H1 (cell line): ENCODE measurements around the gene PI4K2A. TPM values are rescaled to one million over a fixed set of nuclear protein-coding genes. Genes with fewer than 3 reads are reported as not detected.

Experiments
- CTCF ChIA-PET: fragments of 300-600 bp; sonication (Branson Sonifier 250); formaldehyde crosslinking; loops from one replicate; lab custom pipeline; 2021; ENCODE audit not compliant: partially characterized antibody; lab: Charles Lee
- POLR2A ChIA-PET: fragments of 300-600 bp; sonication (Branson Sonifier 250); formaldehyde crosslinking; loops from one replicate; lab custom pipeline; 2021; ENCODE audit warnings: inconsistent platforms; ENCODE audit not compliant: partially characterized antibody; lab: Charles Lee
- DNase-seq, 2 experiments: peaks; one replicate each; pipeline versions ENCODE4 v3.0.0 to v3.0.0-alpha.2; 2010 to 2022; ENCODE audit warnings: low spot score in 2 of 2, low read depth in 1 of 2, mixed read lengths in 1 of 2
- FAIRE-seq: peaks from 2 replicates; lab custom pipeline; 2011; peaks lifted over from hg19 to GRCh38; lab: Jason Lieb, UNC
- H2AFZ ChIP-seq: 2 replicates; pipeline ENCODE4 v1.8.1; 2012; ENCODE audit warnings: low read length, inconsistent platforms
- H2AK5ac ChIP-seq: 2 replicates; pipeline ENCODE4 v1.6.1; 2013; ENCODE audit warnings: low read depth, low read length
- H2BK120ac ChIP-seq: replicated peaks from 2 replicates; pipeline ENCODE3; 2013; ENCODE audit warnings: low read depth, low read length, inconsistent platforms
- H2BK12ac ChIP-seq: 2 replicates; pipeline ENCODE4 v1.6.1; 2013; ENCODE audit warnings: low read depth, low read length
- H2BK15ac ChIP-seq: 2 replicates; pipeline ENCODE4 v1.6.1; 2013; ENCODE audit warnings: low read length
- H2BK20ac ChIP-seq: 2 replicates; pipeline ENCODE4 v1.6.1; 2013; ENCODE audit warnings: low read length
- H2BK5ac ChIP-seq: 2 replicates; pipeline ENCODE4 v1.6.1; 2013; ENCODE audit warnings: low read depth, low read length
- H3K14ac ChIP-seq: 2 replicates; pipeline ENCODE4 v1.6.1; 2013; ENCODE audit warnings: inconsistent platforms; ENCODE audit not compliant: insufficient read length
- H3K18ac ChIP-seq: 2 replicates; pipeline ENCODE4 v1.6.1; 2013; ENCODE audit warnings: low read length; ENCODE audit errors: extremely low read depth
- H3K23ac ChIP-seq: 2 replicates; pipeline ENCODE4 v1.6.1; 2013; ENCODE audit warnings: inconsistent platforms; ENCODE audit not compliant: insufficient read length
- H3K23me2 ChIP-seq: 2 replicates; pipeline ENCODE4 v1.6.1; 2013; ENCODE audit warnings: low read depth, low read length
- H3K27ac ChIP-seq: 2 replicates; pipeline ENCODE4 v1.6.1; 2011; ENCODE audit warnings: low read depth, low read length, inconsistent platforms
- H3K27me3 ChIP-seq, 4 experiments: replicated peaks in 1 of 4; 1 replicate in 1 of 4; 2 replicates in 3 of 4; pipeline versions ENCODE4 v1.6.1 to v1.8.1; 2011 to 2013; ENCODE audit warnings: low read length in 3 of 4, mild to moderate bottlenecking in 3 of 4, inconsistent platforms in 2 of 4, mixed read lengths in 2 of 4, moderate library complexity in 1 of 4; ENCODE audit not compliant: control insufficient read depth in 3 of 4, insufficient read depth in 3 of 4; ENCODE audit errors: extremely low read depth in 1 of 4
- H3K36me3 ChIP-seq, 4 experiments: 2 replicates each; pipeline versions ENCODE4 v1.6.1 to v1.8.1; 2011 to 2013; ENCODE audit warnings: mild to moderate bottlenecking in 4 of 4, low read length in 3 of 4, moderate library complexity in 2 of 4, control low read depth in 1 of 4, inconsistent platforms in 1 of 4; ENCODE audit not compliant: insufficient read depth in 4 of 4, control insufficient read depth in 2 of 4
- H3K4ac ChIP-seq: replicated peaks from 2 replicates; pipeline ENCODE3; 2013; ENCODE audit warnings: low read length, low read depth, mixed read lengths, inconsistent platforms; ENCODE audit not compliant: insufficient read length
- H3K4me1 ChIP-seq, 4 experiments: replicated peaks in 1 of 4; 1 replicate in 1 of 4; 2 replicates in 3 of 4; pipeline versions ENCODE4 v1.6.1 to v1.8.1; 2011 to 2013; ENCODE audit warnings: low read length in 3 of 4, inconsistent platforms in 2 of 4, mixed read lengths in 1 of 4; ENCODE audit not compliant: insufficient read depth in 4 of 4, control insufficient read depth in 3 of 4
- H3K4me2 ChIP-seq, 2 experiments: 2 replicates each; pipeline versions ENCODE4 v1.6.1 to v1.8.1; 2011 to 2013; ENCODE audit warnings: low read depth in 2 of 2, low read length in 2 of 2, control low read depth in 1 of 2, inconsistent platforms in 1 of 2, mild to moderate bottlenecking in 1 of 2; ENCODE audit not compliant: insufficient read depth in 1 of 2
- H3K4me3 ChIP-seq, 4 experiments: fragments of 200-600, 300-600 bp in 1 of 4; sonication (generic), shearing (Covaris generic), sonication (Bioruptor Twin) in 1 of 4; 2 replicates each; pipeline versions ENCODE4 v1.5.1 to v1.8.1; 2011 to 2016; ENCODE audit warnings: low read length in 4 of 4, low read depth in 3 of 4, control low read depth in 2 of 4, inconsistent platforms in 2 of 4, mild to moderate bottlenecking in 2 of 4, mixed read lengths in 1 of 4, moderate library complexity in 1 of 4; ENCODE audit not compliant: insufficient read depth in 2 of 4; ENCODE audit errors: extremely low read depth in 1 of 4
- H3K56ac ChIP-seq: replicated peaks from 2 replicates; pipeline ENCODE3; 2013; ENCODE audit warnings: low read depth, mild to moderate bottlenecking, mixed read lengths, low read length, inconsistent platforms; ENCODE audit not compliant: insufficient read length
- H3K79me1 ChIP-seq: 2 replicates; pipeline ENCODE4 v1.6.1; 2013; ENCODE audit warnings: low read depth, low read length, control low read depth
- H3K79me2 ChIP-seq, 2 experiments: 2 replicates each; pipeline versions ENCODE4 v1.6.1 to v1.8.1; 2012 to 2013; ENCODE audit warnings: low read length in 2 of 2, mild to moderate bottlenecking in 2 of 2, inconsistent platforms in 1 of 2; ENCODE audit not compliant: insufficient read depth in 2 of 2, control insufficient read depth in 1 of 2
- H3K9ac ChIP-seq, 4 experiments: replicated peaks in 1 of 4; 1 replicate in 1 of 4; 2 replicates in 3 of 4; pipeline versions ENCODE4 v1.6.1 to v1.8.1; 2011 to 2013; ENCODE audit warnings: low read depth in 3 of 4, low read length in 3 of 4, control low read depth in 2 of 4, mild to moderate bottlenecking in 2 of 4, moderate library complexity in 2 of 4, inconsistent platforms in 1 of 4; ENCODE audit errors: extremely low read depth in 1 of 4
- H3K9me3 ChIP-seq, 2 experiments: 2 replicates each; pipeline versions ENCODE4 v1.6.1 to v1.8.1; 2012 to 2013; ENCODE audit warnings: mild to moderate bottlenecking in 2 of 2, moderate library complexity in 2 of 2, control low read depth in 1 of 2, inconsistent platforms in 1 of 2, low read depth in 1 of 2, low read length in 1 of 2, mixed read lengths in 1 of 2; ENCODE audit not compliant: insufficient read depth in 2 of 2
- H4K20me1 ChIP-seq, 2 experiments: replicated peaks in 1 of 2; 2 replicates each; pipeline versions ENCODE3 to v1.8.1; 2011 to 2013; ENCODE audit warnings: inconsistent platforms in 2 of 2, low read length in 2 of 2, mild to moderate bottlenecking in 1 of 2; ENCODE audit not compliant: insufficient read depth in 2 of 2, control insufficient read depth in 1 of 2
- H4K5ac ChIP-seq: 2 replicates; pipeline ENCODE4 v1.6.1; 2013; ENCODE audit warnings: low read length, low read depth, mixed read lengths, inconsistent platforms; ENCODE audit not compliant: insufficient read length
- H4K8ac ChIP-seq: 2 replicates; pipeline ENCODE4 v1.8.0; 2013; ENCODE audit warnings: mild to moderate bottlenecking, moderate library complexity, low read length, inconsistent platforms; ENCODE audit not compliant: insufficient read depth; ENCODE audit errors: extremely low read depth
- H4K91ac ChIP-seq: replicated peaks from 2 replicates; pipeline ENCODE3; 2013; ENCODE audit warnings: low read length, mixed read lengths, inconsistent platforms; ENCODE audit not compliant: insufficient read length
- HDAC6 ChIP-seq: IDR thresholded peaks from one replicate; pipeline ENCODE4 v1.7.1; 2012; ENCODE audit warnings: low read depth, mild to moderate bottlenecking, inconsistent platforms, low read length, moderate library complexity
- RNF2 ChIP-seq: fragments of 200-900, 300-1000 bp; sonication (generic); IDR thresholded peaks from 2 replicates; pipeline ENCODE4 v1.7.1; 2016; ENCODE audit warnings: borderline replicate concordance, low read depth, mild to moderate bottlenecking, antibody characterized with exemption, low read length; ENCODE audit not compliant: poor library complexity, severe bottlenecking; ENCODE audit errors: missing control alignments
- RXRA ChIP-seq: IDR thresholded peaks from 2 replicates; pipeline ENCODE4 v1.6.1; 2011; ENCODE audit warnings: low read depth, mild to moderate bottlenecking, low read length, moderate library complexity; ENCODE audit not compliant: insufficient read depth
- WGBS, 2 experiments: shearing (Covaris generic) in 1 of 2; methylation state at CpG; one replicate each; pipeline versions ENCODE4 v1.1.6 to v1.1.7; 2013 to 2015; ENCODE audit warnings: low lambda C conversion rate in 2 of 2, mixed read lengths in 2 of 2, inconsistent platforms in 1 of 2, low coverage in 1 of 2, missing lambda C conversion rate in 1 of 2; ENCODE audit not compliant: insufficient replicate concordance in 2 of 2, insufficient coverage in 1 of 2, insufficient read length in 1 of 2; ENCODE audit errors: extremely low coverage in 1 of 2, missing lambda C conversion rate in 1 of 2; 5-methylcytosine and 5-hydroxymethylcytosine counted together
- polyA plus RNA-seq, 7 experiments: library from polyadenylated mRNA; depleted of rRNA in 3 of 7; stranded (reverse) in 5 of 7; unstranded in 2 of 7; fragments of >200 nt in 5 of 7; fragments of 200-250 nt in 2 of 7; gene quantifications; 1 replicate in 5 of 7; 2 replicates in 1 of 7; 4 replicates in 1 of 7; pipeline versions ENCODE4 v1.2.1 to v1.2.3, GENCODE V29; 2011 to 2013; ENCODE audit warnings: missing spikeins in 2 of 7, mixed read lengths in 2 of 7
- total RNA-seq: library from RNA; stranded (reverse); fragmentation: NEBNext Ultra II Directional; extraction: Animal tissue kit (Norgen Biotek cat#: 25700); gene quantifications from 2 replicates; pipeline ENCODE4 v1.2.1, GENCODE V29; 2021

Gene PI4K2A
- total and polyA plus RNA-seq, 2 of the 8 experiments (the other 6 are each of a cell fraction or from before 2014, with no cell fraction given) = 20.7 to 21.9 TPM

DNA sequence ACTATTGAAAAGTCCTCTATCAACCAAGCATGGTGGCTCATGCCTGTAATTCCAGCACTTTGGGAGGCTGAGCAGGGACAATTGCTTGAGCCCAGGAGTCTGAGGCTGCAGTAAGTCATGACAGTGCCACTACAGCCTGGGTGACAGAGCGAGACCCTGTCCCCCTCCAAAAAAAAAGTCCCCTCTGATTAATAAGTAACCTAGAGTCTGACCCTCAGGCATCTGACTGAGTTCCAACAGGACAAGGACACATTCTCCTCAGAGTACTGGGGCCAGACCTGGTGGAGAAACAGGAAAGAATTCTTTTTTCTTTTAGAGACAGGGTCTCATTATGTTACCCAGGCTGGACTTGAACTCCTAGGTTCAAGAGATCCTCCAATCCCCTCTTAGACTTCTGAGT is 17.2 kb upstream of the PI4K2A start:
- Histone ChIP-seq H4K91ac (no peak overlapping the region), H3K79me2 (no peaks in the 10 kb centered on the region), H4K20me1 (peaks cover 0 to 2% of the 10 kb centered on the region in 2 experiments), H3K56ac (no peak overlapping the region), H4K8ac (no peak overlapping the region), H3K4me2 (no peak overlapping the region), H3K4ac (no peak overlapping the region), H2BK15ac (no peak overlapping the region), H3K79me1 (no peaks in the 10 kb centered on the region), H3K23me2 (no peaks in the 10 kb centered on the region), H2AK5ac (no peak overlapping the region), H3K4me3 (no peak overlapping the region), H3K36me3 (no peaks in the 10 kb centered on the region), H3K18ac (no peak overlapping the region), H2BK120ac (no peak overlapping the region), H3K27me3 (no peaks in the 10 kb centered on the region), H2BK5ac (no peak overlapping the region), H4K5ac (no peak overlapping the region), H3K9ac (no peak overlapping the region), H3K4me1 (no peaks in the 10 kb centered on the region), H3K9me3 (no peaks in the 10 kb centered on the region), H3K23ac (no peak overlapping the region), H2BK12ac (no peak overlapping the region), H3K27ac (no peak overlapping the region), H2BK20ac (no peak overlapping the region), H2AFZ (no peak overlapping the region), H3K14ac (no peak overlapping the region)
- CTCF ChIA-PET = interaction anchor here (0.7 to 2.0 kb wide), 6 partner anchors 10 to 159 kb away, joined by 3 to 7 read pairs (median 4); partner anchors contain the start of gene ANKRD2
- 85% methylated on average over 1 of the region's 1 CpG; no CpG with 5 or more reads in 1 of the 2 experiments for WGBS, 2 experiments
- POLR2A ChIA-PET = interaction anchor here (1.1 kb wide), 1 partner anchor 189 kb away, joined by 3 read pairs; no protein-coding TSS in a partner anchor
- FAIRE-seq (no peak), DNase-seq (no peak)
- TF ChIP-seq RNF2 = no peak
- TF ChIP-seq HDAC6 = no peak
- no peak for TF ChIP-seq RXRA
